Spleen (tissue), 11 donors: Measurements from ENCODE around the gene PRR5L. TPM values are rescaled to one million over a fixed set of nuclear protein-coding genes. Genes with fewer than 3 reads are reported as not detected.

Experiments used
- DNase-seq: peaks from one replicate; pipeline ENCODE4 v3.0.0-alpha.2; 2020
- H3K27ac ChIP-seq, 8 donors: fragments of 200-600 bp; sonication (generic) in 7 of 8; 1 replicate in 4 of 8; 2 replicates in 4 of 8; pipeline versions ENCODE4 v1.5.0 to v1.8.0; 2016 to 2021; ENCODE audit warnings: inconsistent platforms in 4 of 8, mild to moderate bottlenecking in 4 of 8, moderate library complexity in 1 of 8
- H3K27me3 ChIP-seq, 7 donors: fragments of 200-600 bp; sonication (generic) in 6 of 7; replicated peaks in 1 of 7; 1 replicate in 4 of 7; 2 replicates in 3 of 7; pipeline versions ENCODE4 v1.5.0 to v1.8.0; 2016 to 2021; ENCODE audit warnings: inconsistent platforms in 3 of 7, mild to moderate bottlenecking in 1 of 7
- H3K36me3 ChIP-seq, 6 donors: fragments of 200-600 bp; sonication (generic) in 5 of 6; 1 replicate in 4 of 6; 2 replicates in 2 of 6; pipeline versions ENCODE4 v1.5.0 to v1.8.0; 2016 to 2021; ENCODE audit warnings: inconsistent platforms in 2 of 6
- H3K4me1 ChIP-seq, 6 donors: fragments of 200-600 bp; sonication (generic) in 5 of 6; 1 replicate in 3 of 6; 2 replicates in 3 of 6; pipeline versions ENCODE4 v1.5.0 to v1.8.0; 2016 to 2021; ENCODE audit warnings: inconsistent platforms in 3 of 6
- H3K4me3 ChIP-seq, 8 donors: fragments of 200-600 bp; sonication (generic) in 7 of 8; 1 replicate in 4 of 8; 2 replicates in 4 of 8; pipeline versions ENCODE4 v1.5.0 to v1.8.0; 2016 to 2021; ENCODE audit warnings: inconsistent platforms in 4 of 8, mild to moderate bottlenecking in 4 of 8, moderate library complexity in 2 of 8
- H3K9me3 ChIP-seq, 8 donors: fragments of 200-600 bp; sonication (generic) in 7 of 8; 1 replicate in 4 of 8; 2 replicates in 4 of 8; pipeline versions ENCODE4 v1.5.0 to v1.8.0; 2016 to 2021; ENCODE audit warnings: inconsistent platforms in 4 of 8
- CTCF ChIP-seq, 11 experiments: fragments of 200-600 bp in 7 of 11; fragments of 450-650 bp in 4 of 11; sonication (generic) in 4 of 11; IDR thresholded peaks in 8 of 11; conservative IDR thresholded peaks in 3 of 11; 1 replicate in 7 of 11; 2 replicates in 4 of 11; pipeline versions ENCODE4 v1.4.0 to v1.8.0; 2016 to 2021; ENCODE audit warnings: antibody characterized with exemption in 11 of 11, inconsistent platforms in 4 of 11, mild to moderate bottlenecking in 1 of 11
- POLR2A ChIP-seq, 3 donors: fragments of 450-650 bp; IDR thresholded peaks; one replicate each; pipeline ENCODE4 v1.5.1; 2017; ENCODE audit warnings: antibody characterized with exemption in 3 of 3, mild to moderate bottlenecking in 1 of 3
- POLR2AphosphoS5 ChIP-seq, 3 donors: sonication (generic); formaldehyde crosslinking; IDR thresholded peaks; one replicate each; pipeline ENCODE4 v1.5.1; 2017; ENCODE audit warnings: antibody characterized with exemption in 3 of 3
- WGBS, 5 donors: extraction: QIAGEN DNeasy Blood & Tissue Kit in 3 of 5; methylation state at CpG; one replicate each; pipeline versions ENCODE4 v1.1.5 to v1.1.7; 2013 to 2018; 5-methylcytosine and 5-hydroxymethylcytosine counted together
- intact Hi-C: fragments of 100-400 bp; cut with DNase I; formaldehyde crosslinking; loops from one replicate; pipeline ENCODE4 v1.15.0; 2023; ENCODE audit warnings: low total_unique reads
- polyA plus RNA-seq, 3 donors: library from polyadenylated mRNA; stranded (reverse); fragments of 200-250 nt; gene quantifications; one replicate each; pipeline ENCODE4 v1.2.1, GENCODE V29; 2013
- total RNA-seq, 7 donors: library from RNA; depleted of rRNA in 3 of 7; stranded (reverse); fragments of >200 nt in 3 of 7; fragmentation: NEBNext Ultra II Directional in 4 of 7; extraction: Animal tissue kit (Norgen Biotek cat#: 25700) in 4 of 7; gene quantifications; one replicate each; pipeline versions ENCODE4 v1.1.0 to v1.2.1, GENCODE V29; 2016 to 2021
- donor health status: healthy with polysubstance abuse.
- donor health status: DM: no; HTN: no; CAD: no; lungs with moderate emphysema.
- donor health status: DM: no; HTN: no; CAD: no.
- donor health status: Bipolar disorder and iron deficiency.
- donor health status: healthy.
- donor health status: DM: no; HTN: no; CAD: no.
- donor health status: DM: yes; HTN: yes; CAD: no.

The PRR5L gene
- total and polyA plus RNA-seq, 10 donors = 10.7 to 330 (median 140) TPM

- no peaks in the 10 kb centered on the region for H3K36me3 ChIP-seq
- WGBS, 5 donors = 50 to 61% (median 60%) methylated on average over 6 of the region's 6 CpGs
- intact Hi-C loops = no loop called here
- TF ChIP-seq CTCF (IDR thresholded peaks at IDR 0.05 in 8 of 11, conservative IDR thresholded peaks at IDR 0.05 in 3 of 11) (no peak), POLR2A (IDR thresholded peaks at IDR 0.05) (no peak), POLR2AphosphoS5 (IDR thresholded peaks at IDR 0.05) (no peak)
- H3K27me3 ChIP-seq = no peaks in the 10 kb centered on the region
- no peak for DNase-seq
- H3K4me3 ChIP-seq = no peak overlapping the region
- peak overlapping the region in 3 of 8 donors; percentile 1 to 22 (median 10) for H3K27ac ChIP-seq
- no peaks in the 10 kb centered on the region for H3K9me3 ChIP-seq
- peaks cover 0 to 78% (median 45%) of the 10 kb centered on the region in 6 donors for H3K4me1 ChIP-seq
These were observed 58.3 kb downstream of the PRR5L start for GRCh38 chr11:36354221-36355003.

- intact Hi-C loops = no loop called here
- Histone ChIP-seq H3K9me3 (no peaks in the 10 kb centered on the region), H3K27me3 (no peaks in the 10 kb centered on the region), H3K4me3 (no peak overlapping the region), H3K36me3 (no peaks in the 10 kb centered on the region), H3K4me1 (peaks cover 6 to 84% (median 55%) of the 10 kb centered on the region in 6 donors), H3K27ac (peak overlapping the region in 3 of 8 donors; percentile 41 to 49 (median 43))
- 43 to 61% (median 58%) methylated on average over 2 of the region's 2 CpGs for WGBS, 5 donors
- TF ChIP-seq CTCF (IDR thresholded peaks at IDR 0.05 in 8 of 11, conservative IDR thresholded peaks at IDR 0.05 in 3 of 11) = no peak
- TF ChIP-seq POLR2A (IDR thresholded peaks at IDR 0.05) = no peak
- peak in 1 of 3 donors; percentile 6 for TF ChIP-seq POLR2AphosphoS5 (IDR thresholded peaks at IDR 0.05)
- no peak for DNase-seq
These were observed 60.1 kb downstream of the PRR5L start for GRCh38 chr11:36356201-36356600.

GRCh38 chr11:36357831-36358230 lies 61.7 kb downstream of the PRR5L start:
- no peak for DNase-seq
- TF ChIP-seq CTCF (IDR thresholded peaks at IDR 0.05 in 8 of 11, conservative IDR thresholded peaks at IDR 0.05 in 3 of 11) = no peak
- TF ChIP-seq POLR2A (IDR thresholded peaks at IDR 0.05) = no peak
- TF ChIP-seq POLR2AphosphoS5 (IDR thresholded peaks at IDR 0.05) = no peak
- WGBS, 5 donors = 34 to 61% (median 38%) methylated on average over 2 of the region's 2 CpGs
- no peak overlapping the region for H3K4me3 ChIP-seq
- no peaks in the 10 kb centered on the region for H3K9me3 ChIP-seq
- H3K27me3 ChIP-seq = no peaks in the 10 kb centered on the region
- H3K4me1 ChIP-seq = peaks cover 11 to 91% (median 65%) of the 10 kb centered on the region in 6 donors
- intact Hi-C loops = no loop called here
- H3K27ac ChIP-seq = peak overlapping the region in 1 of 8 donors; percentile 15
- H3K36me3 ChIP-seq = no peaks in the 10 kb centered on the region

GRCh38 chr11:36358436-36358835 lies 62.3 kb downstream of the PRR5L start:
- Histone ChIP-seq H3K4me1 (peaks cover 17 to 91% (median 70%) of the 10 kb centered on the region in 6 donors), H3K27ac (no peak overlapping the region), H3K4me3 (no peak overlapping the region), H3K27me3 (no peaks in the 10 kb centered on the region), H3K36me3 (no peaks in the 10 kb centered on the region), H3K9me3 (no peaks in the 10 kb centered on the region)
- no peak for TF ChIP-seq POLR2A (IDR thresholded peaks at IDR 0.05)
- no peak for TF ChIP-seq CTCF (IDR thresholded peaks at IDR 0.05 in 8 of 11, conservative IDR thresholded peaks at IDR 0.05 in 3 of 11)
- no peak for TF ChIP-seq POLR2AphosphoS5 (IDR thresholded peaks at IDR 0.05)
- intact Hi-C loops = no loop called here
- DNase-seq = no peak
- 93 to 94% (median 93%) methylated on average over 3 of the region's 3 CpGs for WGBS, 5 donors
